Measurements from ENCODE around the gene EBNA1BP2.
"Not testable (repeated sequence)": the region's sequence is repeated elsewhere in the genome, so short reads cannot be mapped to it uniquely, and the experiment has no call there.

The EBNA1BP2 gene, protein sequence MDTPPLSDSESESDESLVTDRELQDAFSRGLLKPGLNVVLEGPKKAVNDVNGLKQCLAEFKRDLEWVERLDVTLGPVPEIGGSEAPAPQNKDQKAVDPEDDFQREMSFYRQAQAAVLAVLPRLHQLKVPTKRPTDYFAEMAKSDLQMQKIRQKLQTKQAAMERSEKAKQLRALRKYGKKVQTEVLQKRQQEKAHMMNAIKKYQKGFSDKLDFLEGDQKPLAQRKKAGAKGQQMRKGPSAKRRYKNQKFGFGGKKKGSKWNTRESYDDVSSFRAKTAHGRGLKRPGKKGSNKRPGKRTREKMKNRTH

DNA sequence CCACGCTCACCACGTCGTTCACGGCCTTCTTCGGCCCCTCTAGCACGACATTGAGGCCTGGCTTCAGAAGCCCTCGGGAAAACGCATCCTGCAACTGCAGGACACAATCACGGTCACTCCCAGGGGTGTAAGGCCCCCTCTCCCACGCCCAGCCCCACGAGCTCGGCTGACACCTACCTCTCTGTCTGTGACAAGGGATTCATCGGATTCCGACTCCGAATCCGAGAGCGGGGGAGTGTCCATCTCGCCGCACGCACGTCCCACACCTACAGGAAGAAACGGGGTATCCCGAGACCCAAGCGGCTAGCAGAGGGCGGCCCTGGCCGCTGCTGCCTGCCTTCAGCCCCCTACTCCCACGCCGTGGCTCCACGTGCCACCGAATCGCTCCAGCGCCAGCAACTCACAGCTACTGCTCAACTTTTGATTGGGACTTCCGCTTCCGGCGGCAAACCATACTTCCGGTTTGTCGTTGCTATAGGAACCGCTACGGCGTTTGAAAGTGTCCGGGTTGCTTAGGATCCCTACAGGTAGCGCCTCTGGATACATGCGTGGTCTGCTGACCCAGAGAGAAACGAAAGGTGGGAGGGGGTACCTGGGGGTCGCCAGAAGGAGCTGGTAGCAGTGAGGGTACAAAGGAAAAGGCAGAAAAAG is at the start of gene EBNA1BP2, which contains the start of gene CFAP57:
TSS of gene EBNA1BP2 (minus strand) at position 415 of the 651 bp plus-strand sequence. CDS start at position 243, 172 bp downstream.
TSS of gene CFAP57 (plus strand) at position 455 of the 651 bp plus-strand sequence. CDS start 424 bp downstream, outside the sequence.
- peak; percentile 94 for DNase-seq

DNA sequence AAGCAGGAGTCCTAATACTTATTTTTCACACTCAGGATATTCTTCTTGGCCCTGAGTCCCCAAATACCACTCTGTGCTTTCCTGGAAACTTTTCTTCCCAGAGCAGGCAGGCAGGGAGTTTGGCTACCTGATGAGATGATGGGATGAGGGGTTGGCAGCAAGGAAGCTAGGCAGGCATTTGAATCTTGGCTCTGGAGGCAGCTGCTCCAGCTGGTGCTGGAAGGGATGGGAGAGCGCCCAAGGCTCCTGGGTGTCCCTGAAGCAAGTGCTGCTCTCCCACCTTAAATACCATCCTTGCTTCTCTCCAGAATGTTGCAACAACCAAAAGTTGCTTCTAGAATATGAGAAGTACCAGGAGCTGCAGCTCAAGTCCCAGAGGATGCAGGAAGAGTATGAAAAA is 49.7 kb upstream of the EBNA1BP2 start:
- DNase-seq = no peak

DNA sequence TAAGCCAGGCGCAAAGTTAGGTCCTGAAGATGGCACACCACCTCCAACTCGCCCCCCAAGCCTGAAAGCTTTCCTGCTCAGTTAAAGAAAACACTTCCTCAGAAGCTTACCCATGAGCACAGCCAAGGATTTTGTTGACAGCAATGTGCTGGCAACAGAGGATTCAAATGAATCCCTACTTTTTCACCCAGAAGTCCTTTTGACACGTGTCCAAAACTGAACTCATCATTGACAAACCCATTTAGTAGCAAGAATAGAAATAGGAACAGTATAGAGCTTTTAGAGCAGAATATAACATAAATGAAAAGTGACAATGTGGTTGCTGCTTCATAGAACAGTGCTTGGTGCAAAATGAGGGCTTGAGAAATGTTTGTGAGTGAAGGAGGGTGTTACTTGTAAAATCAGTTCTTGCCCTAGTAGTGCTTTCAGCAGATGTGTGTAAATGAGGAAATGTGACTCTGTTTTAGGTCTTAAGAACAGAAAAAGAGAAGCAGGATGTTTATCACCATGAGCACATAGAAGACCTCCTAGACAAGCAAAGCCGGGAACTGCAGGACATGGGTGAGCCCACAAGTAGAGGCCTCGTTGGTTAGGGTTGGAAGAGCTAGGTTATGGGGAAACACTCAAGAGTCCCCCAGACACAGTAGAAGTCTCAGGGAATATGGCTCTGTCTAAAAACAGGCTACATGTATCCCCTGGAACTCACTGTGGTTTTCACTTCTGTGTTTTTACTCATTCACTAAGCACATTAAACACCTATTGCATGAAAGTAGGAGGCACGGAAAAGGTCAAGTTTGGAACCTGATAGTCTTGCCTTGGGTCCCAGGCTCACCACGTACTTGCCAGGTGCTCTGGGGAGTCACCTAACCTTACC is 49.1 kb upstream of the EBNA1BP2 start:
- DNase-seq = no peak

DNA sequence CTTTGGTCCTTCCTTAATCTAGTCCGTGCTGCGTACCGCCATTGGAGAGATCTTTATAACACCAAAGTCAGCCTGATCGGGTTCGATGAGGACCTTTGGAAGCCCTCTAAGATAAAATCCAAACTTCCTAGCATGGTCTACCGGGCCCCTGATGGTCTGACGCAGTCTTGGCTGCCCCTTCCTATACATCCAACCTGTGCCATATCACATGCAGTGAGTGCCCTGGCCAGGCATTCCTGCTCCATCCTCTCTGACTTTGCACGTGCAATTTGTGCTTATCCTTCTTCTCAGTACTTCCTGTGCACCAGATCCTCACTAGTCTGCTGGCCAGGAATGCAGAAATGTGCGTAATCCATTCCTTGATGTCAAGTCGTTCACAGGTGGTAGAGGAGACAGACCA is 45.7 kb upstream of the EBNA1BP2 start:
- no peak for DNase-seq

DNA sequence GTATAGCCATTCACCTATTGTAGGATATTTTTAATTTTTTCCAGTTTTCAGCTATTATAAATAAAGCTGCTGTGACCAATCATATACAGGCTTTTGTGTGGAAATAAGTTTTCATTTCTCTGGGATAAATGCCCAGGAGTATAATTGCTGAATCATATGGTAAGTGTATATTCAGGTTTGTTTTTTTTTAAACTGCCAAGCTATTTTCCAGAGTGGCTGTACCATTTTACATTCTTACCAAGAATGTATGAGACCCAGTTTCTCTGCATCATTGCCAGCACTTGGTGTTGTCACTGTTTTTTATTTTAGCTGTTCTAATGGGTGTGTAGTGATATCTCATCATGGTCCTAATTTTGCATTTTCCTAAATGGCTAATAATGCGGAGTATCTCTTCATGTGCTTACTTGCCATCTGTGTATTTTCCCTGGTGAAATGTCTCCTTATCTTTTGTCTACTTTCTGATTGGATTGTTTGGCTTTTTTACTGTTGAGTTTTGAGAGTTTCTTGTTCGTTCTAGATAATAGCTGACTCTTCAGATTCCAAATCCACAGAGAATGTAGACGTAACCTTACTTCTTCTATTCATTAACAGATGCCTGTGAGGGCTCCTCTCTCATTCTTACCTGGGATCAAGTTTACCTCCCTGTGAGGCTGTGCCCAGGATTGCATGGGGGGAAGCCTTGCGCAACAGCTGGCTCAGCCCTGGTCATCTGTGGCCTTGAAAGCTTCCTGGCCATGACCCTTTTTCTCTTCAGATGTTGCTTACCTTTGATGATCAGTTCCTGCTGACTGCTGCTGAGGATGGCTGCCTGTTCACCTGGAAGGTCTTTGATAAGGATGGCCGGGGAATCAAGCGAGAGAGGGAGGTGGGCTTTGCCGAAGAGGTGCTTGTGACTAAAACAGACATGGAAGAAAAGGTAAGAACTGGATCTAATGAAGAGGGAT is 42.7 kb upstream of the EBNA1BP2 start:
- DNase-seq = no peak

DNA sequence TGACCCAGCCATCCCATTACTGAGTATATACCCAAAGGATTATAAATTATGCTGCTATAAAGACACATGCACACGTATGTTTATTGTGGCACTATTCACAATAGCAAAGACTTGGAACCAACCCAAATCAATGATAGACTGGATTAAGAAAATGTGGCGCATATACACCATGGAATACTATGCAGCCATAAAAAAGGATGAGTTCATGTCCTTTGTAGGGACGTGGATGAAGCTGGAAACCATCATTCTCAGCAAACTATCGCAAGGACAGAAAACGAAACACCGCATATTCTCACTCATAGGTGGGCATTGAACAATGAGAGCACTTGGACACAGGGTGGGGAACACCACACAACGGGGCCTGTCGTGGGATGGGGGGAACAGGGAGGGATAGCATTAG is 36.2 kb upstream of the EBNA1BP2 start:
- DNase-seq = not testable (repeated sequence)

DNA sequence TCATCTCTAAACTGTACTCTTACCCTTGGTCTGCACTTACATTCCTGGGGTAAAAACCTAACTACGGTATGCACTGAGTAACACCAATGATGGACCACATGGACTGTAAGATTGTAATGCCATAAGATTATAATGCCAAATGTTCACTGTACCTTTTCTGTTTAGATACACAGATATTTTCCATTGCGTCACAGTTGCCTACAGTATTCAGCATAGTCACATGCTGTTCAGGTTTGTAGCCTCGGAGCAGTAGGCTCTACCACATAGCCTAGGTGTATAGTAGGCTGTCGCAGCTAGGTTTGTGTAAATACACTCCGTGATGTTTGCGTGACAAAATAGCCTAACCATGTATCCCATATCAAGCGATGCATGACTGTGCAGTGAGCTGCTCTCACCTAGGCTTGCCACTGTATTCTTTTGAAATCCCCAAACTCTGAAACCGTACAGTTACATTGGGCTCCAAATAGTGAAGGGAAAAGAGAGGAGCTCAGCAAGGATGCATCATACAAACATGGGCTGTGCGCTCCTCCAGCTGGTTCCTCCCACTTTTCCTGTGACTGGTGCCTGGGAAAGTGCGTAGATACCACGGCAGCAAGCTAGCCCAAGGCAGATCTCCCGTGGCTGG is 35.3 kb upstream of the EBNA1BP2 start:
- DNase-seq = no peak

DNA sequence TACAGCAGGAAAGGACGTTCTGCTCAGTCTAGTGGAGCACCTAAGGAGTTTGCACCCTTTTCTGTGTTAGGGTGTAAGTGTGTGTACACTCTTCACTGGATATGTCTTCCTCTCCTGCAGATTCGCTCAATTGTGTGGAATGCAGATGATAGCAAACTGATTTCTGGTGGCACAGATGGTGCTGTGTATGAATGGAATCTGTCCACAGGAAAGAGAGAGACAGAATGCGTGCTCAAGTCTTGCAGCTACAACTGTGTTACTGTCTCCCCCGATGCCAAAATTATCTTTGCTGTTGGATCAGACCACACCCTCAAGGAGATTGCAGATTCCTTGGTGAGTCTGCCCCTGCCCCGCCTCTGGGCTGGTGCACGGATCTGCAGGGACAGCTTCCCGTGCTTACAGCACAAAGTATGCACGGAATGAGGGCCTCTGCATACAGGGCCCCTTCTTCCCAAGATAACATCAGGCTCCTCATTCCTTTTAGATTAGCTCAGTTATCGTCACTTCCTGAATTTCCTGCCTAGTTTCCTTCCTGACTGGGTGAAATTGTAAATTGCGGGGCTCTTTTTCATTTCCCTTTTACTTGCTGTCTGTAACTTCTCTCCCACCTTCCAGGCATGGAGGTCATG is 34.6 kb upstream of the EBNA1BP2 start:
- DNase-seq = no peak

DNA sequence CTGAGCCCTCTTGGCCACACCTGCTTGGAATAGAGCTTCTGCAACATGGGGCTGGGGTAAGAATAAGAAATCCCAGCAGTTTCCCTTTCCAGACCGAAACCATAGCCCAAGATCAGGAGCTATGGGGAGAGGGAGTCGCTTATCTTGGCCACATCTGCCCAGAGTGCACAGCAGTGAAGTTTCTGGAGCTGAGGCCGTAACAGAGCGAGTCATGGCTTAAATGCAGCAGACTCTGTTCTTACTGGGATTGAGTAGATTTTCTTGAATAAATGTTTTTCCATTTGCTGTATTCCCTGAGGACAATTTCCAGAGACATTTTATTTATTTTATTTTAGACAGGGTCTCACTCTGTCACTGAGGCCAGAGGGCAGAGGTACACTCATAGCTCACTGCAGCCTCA is 33.6 kb upstream of the EBNA1BP2 start:
- no peak for DNase-seq

DNA sequence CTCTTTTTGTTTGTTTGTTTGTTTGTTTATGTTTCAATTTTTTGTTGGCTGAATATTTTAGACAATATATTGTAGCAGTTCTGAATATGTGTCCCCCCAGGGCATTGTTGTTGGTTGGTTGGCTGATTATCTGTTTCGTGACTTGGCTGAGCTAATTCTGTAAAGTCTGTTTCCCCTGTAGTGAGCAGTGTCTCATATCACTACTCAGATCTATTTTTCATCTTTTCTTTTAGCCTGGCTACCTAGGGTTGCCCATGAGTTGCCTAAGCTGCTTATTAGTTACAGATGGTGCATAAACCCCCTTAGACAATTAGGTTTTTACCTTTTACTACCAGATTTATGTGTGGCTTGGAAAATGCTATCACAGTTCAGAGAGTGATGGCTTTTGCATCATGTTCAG is 32.3 kb upstream of the EBNA1BP2 start:
- no peak for DNase-seq

DNA sequence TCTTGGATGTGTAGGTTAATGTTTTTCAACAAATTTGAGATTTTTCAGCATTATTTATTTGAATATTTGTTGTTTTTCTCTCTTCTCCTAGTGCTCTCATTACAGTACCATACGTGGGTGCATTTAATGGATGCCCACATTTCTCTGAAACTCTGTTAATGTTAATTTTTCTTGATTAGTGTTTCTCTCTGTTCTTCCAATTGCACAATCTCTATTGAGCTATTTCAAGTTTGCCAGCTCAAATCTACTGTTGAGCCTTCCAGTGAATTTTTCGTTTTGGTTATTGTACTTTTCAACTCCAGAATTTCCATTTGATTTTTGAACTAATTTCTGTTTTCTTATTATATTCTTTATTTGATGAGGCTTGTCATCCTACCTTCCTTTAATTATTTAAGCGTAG is 31.8 kb upstream of the EBNA1BP2 start:
- no peak for DNase-seq

DNA sequence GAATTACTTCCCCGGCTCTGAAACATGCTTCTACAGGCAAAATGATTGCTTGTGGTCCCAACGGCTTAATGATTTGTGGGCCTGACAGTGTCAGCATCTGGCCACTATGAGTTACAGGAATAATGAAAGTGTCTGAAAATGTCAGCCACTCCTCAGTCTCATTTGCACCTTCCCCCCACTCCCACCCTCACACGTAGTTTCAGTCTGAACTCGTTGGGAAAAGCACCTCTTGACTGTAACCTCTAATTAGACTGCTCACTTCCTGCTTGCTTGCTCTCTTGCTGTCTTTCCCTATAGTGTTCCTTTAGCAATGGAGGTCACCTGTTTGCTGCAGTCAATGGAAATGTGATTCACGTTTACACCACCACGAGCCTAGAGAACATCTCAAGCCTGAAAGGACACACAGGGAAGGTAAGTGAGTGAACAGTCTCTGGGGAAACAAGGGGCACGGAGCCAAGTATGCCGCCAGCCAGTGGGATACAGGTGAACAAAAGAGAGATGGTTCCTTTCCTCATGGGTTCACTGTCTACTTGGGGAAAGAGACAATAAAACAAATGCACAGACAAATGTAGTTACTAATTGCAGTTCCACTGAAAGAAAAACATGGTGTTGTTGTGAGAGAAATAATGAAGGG is 27.1 kb upstream of the EBNA1BP2 start:
- DNase-seq = no peak

DNA sequence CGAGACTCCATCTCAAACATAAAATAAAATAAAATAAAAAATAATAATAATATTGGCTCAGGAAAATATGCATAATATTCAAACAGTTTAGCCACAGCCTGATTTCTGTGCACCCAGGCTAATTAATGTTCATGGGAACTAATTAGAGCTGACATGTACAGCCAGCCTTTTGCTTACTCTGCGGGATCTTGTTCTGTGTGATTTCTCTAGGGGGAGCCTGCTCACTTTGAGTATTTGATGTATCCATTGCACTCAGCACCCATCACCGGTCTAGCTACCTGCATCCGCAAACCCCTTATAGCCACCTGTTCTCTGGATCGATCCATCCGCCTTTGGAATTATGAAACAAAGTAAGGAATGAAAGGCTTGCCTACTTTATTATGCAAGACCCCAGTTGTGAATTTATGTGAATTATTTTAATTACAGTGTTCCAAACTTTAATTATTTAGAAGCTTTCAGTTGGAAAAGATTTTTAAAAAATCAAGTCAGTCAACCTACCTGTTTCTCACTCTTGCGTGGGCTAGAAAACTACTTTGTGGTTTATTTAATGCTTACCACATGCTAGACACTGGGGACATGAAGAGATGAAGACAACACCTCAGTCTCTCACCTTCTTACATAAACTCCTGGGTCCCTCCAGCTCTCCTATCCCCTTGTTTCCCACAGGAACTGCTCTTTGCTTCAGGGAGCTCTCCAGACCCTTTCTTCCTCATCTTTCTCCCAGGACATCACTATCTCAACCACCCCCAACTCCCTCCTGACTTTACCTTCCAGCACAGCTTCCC is 25.4 kb upstream of the EBNA1BP2 start:
- DNase-seq = no peak

DNA sequence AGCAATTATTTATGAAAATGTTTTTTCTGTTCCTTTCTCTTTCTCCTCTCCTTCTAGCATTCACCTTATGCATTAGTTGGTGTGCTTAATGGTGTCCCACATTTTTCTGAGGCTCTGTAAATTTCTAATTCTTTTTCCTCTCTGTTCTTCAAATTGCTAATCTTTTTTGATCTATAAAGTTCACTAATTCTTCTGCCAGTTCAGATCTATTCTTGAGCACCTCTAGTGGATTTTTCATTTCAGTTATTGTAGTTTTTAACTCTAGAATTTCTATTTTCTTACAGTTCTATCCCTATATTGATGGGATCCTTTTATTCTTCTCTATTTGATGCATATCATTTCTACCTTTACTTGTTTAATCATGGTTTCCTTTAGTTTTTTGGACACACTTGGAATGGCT is 22.4 kb upstream of the EBNA1BP2 start:
- DNase-seq = no peak

DNA sequence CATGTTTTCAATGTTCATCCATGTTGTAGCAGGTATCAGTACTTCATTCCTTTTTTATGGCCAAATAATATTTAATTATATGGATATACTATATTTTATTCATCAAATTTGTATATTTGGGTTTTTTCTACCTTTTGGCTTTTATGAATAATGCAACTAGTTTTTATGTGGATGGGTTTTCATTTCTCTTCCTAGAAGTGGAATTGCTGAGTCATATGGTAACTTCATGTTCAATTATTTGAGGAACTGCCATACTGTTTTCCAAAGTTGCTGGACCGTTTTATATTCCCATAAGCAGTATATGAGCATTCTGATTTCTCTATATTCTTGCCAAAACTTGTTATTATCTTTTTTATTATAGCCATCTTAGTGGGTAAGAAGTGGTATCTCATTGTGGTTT is 16.0 kb upstream of the EBNA1BP2 start:
- DNase-seq = no peak

DNA sequence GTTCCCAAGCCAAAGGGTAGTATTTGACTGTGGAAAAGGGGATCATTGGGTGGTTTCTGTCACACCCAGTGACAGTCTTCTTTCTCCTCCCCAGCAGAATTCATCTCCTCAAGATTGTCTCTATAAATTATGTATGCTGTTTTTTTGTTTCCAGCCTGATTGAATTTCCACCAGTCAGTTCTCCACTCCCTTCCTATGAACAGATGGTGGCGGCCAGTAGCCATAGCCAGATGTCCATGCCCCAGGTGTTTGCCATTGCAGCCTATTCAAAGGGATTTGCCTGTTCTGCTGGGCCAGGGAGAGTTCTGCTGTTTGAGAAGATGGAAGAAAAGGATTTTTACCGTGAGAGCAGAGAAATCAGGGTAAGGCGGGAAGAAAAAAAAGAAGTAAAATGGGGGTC is 12.9 kb upstream of the EBNA1BP2 start:
- DNase-seq = no peak

DNA sequence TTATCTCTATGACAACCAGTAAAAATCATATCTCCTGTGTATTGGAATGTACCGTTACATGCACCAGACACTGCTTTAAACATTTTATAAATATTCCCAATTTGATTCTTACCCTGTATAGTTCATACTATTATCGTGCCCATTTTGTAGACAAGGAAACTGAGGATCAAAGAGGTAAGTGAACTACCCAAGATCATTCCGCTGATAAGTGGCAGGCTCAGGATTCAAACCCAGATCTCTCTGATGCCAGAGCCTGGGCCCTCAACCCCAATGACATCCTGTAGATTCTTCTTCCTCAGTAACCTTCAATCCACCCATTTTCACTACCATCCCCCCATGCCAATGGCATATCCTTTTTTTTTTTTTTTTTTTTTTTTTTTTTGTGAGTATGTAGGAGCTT is 12.3 kb upstream of the EBNA1BP2 start:
- DNase-seq = no peak

DNA sequence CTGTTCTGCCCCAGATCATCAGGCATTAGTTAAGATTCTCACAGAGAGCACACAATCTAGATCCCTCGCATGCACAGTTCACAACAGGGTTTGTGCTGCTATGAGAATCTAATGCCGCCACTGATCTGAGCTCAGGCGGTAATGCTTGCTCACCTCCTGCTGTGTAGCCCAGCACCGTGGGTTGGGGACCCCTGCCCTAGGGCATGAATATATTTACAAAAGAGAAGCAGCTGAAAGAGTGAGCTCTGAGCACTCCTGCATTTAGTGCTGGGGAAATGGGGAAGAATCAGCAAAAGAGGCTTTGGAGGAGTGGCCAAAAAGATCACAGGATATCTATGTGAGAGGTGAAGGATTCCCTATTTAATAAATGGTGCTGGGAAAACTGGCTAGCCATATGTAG is 5.6 kb upstream of the EBNA1BP2 start:
- no peak for DNase-seq

DNA sequence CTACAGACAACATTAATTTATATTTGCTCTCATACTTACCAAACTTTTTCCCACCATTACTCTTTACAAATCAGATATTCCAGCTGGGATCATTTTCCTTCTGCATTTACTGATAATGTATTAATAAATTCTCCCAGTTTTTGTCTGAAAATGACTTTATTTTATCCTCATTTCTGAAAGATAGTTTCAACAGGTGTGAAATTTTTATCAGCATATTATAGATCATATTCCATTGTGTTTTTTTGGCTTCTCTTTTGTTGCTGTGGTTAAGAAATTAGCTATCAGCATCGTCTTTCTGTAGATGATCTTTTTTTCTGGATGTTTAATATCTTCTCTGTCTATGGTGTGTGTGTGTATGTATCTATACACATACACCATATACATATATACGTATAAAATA is 2.8 kb upstream of the EBNA1BP2 start:
- no peak for DNase-seq

DNA sequence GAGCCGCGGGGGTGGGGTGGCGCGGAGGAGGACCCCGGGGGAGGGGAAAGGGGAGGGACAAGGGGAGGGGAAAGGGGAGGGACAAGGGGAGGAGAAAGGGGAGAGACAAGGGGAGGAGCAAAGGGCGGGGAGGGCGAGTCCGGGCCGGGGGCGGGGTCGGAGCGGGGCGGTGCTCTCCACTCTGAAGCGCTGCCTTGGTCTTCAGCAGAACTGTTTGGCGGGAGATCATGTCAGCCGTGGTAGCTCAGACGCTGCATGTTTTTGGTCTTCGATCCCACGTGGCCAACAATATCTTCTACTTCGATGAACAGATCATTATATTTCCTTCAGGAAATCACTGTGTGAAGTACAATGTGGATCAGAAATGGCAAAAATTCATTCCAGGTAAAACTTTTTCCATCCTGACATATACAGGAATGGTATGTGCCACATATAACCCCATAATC is 460 bp upstream of the EBNA1BP2 start:
- peak; percentile 90 for DNase-seq
